DND-41 (cell line): ENCODE measurements around the gene GAS2.

Source experiments
- CTCF ChIP-seq: IDR thresholded peaks from 2 replicates; pipeline ENCODE4 v1.5.1; 2012; ENCODE audit warnings: borderline replicate concordance, low read length, moderate library complexity, mild to moderate bottlenecking; ENCODE audit not compliant: poor library complexity, severe bottlenecking; ENCODE audit errors: extremely low read depth
- EZH2 ChIP-seq: IDR thresholded peaks from 3 replicates; pipeline ENCODE4 v1.6.1; 2012; ENCODE audit warnings: borderline replicate concordance, low read depth, mild to moderate bottlenecking, moderate library complexity, low read length, inconsistent platforms; ENCODE audit not compliant: severe bottlenecking

DNA sequence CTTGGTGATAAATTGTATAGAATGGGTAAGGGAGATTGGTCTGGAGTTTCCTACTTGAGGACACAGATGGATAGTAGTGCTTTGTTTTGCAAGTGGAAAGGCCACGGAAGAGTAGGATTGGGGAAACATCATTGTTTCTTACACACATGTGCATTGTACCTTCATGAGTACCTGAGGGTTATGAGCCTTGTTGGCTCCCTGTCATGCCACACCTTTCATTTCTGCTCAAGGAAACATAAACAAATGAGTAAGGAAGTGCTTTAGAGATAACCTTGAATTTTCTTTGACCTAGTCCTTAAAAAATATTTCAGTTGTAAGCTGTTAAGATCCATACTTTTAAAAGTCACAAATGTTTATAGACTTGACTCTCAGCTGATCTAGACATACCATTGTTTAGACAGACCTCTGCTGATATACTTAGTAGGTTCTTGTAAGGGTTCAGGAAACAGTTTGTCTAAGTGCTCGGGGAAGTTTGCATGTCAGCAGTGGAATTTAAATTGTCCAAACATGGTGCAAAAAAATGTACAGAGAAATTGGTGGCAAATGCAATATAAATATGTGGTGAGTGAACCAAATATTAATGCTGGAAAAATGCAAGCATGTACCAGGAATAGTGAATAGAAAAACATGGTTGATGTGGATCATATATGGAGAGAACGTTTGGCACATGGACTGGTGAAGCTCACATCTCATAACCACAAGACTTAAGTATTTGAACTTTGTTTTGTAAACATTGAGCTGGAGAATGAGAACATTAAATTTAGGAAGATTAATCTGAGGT, 40.9 kb downstream of the GAS2 start:
- TF ChIP-seq CTCF (no peak), EZH2 (no peak)
